ENCODE data around the gene PSMB10. TPM values are rescaled to one million over a fixed set of nuclear protein-coding genes. Genes with fewer than 3 reads are reported as not detected.

PSMB10 gene
- total RNA-seq, 2 donors from 2014 or later, result 16.2 to 26.7 TPM

- Histone ChIP-seq H3K4me1 (peaks cover 86% of the 10 kb centered on the region), H3K27ac (peak overlapping the region; percentile 79 to 90 (median 83)), H3K4me3 (no peak overlapping the region), H3K36me3 (replicated peaks in 1 of 2; ENCODE audit: insufficient read depth in 1 of 2, low read depth in 2 of 2) (no peaks in the 10 kb centered on the region), H3K27me3 (no peaks in the 10 kb centered on the region), H3K9me3 (no peaks in the 10 kb centered on the region)
- WGBS, 2 donors, result 39% methylated on average over 21 of the region's 22 CpGs; no CpG with 5 or more reads in 1 of the 2 donors
- ATAC-seq (peak; percentile 4), DNase-seq (peak; percentile 55 to 70 (median 59))
- TF ChIP-seq POLR2A (IDR thresholded peaks at IDR 0.05) (peak; percentile 11 to 54 (median 35)), CTCF (IDR thresholded peaks at IDR 0.05) (no peak)
- intact Hi-C loops (cut with DNase I), result no loop called here
Measured at GRCh38 chr16:67927131-67927941, 9.3 kb downstream of the PSMB10 start.

DNA sequence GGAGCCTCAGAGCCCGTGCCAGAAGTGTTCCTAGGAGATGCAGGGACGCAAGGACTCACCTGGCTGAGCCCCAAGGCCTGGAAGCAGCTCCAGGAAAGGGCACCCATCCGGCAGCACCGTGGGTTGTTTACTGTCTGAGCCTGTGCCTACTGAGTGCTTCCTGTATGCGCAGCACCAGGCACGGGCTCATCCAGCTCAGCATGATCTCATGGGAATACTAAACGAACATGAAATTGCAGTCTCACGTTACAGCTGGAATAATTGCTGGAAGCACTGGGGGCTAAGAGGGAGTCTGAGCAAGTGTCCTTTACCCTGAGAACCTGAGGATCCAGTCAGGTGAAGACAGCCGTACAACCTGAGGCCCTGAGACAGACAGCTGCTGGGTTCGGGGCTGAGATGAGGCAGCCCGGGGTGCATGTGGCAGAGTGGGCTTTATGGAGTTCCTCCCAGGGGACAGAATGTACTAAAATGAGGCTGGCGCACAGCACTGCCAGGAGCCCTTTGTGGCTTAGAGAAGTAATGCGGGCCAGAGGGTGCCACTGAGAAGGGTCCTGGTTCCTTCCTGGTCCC, 10.4 kb downstream of the PSMB10 start:
- intact Hi-C loops (cut with DNase I), result no loop called here
- Histone ChIP-seq H3K27ac (peak overlapping the region; percentile 79 to 90 (median 83)), H3K4me3 (no peak overlapping the region), H3K36me3 (replicated peaks in 1 of 2; ENCODE audit: insufficient read depth in 1 of 2, low read depth in 2 of 2) (no peaks in the 10 kb centered on the region), H3K27me3 (no peaks in the 10 kb centered on the region), H3K4me1 (peaks cover 77% of the 10 kb centered on the region), H3K9me3 (no peaks in the 10 kb centered on the region)
- TF ChIP-seq CTCF (IDR thresholded peaks at IDR 0.05) (peak in 4 of 7 experiments; percentile 26 to 44 (median 32)), POLR2A (IDR thresholded peaks at IDR 0.05) (peak in 2 of 3 donors; percentile 52 to 56)
- WGBS, 2 donors, result 31 to 41% methylated on average over 10 to 13 of the region's 13 CpGs
- DNase-seq (peak; percentile 77 to 91 (median 88)), ATAC-seq (peak; percentile 42)

- WGBS, 2 donors, result 68 to 72% methylated on average over 10 of the region's 10 CpGs
Measured at GRCh38 chr16:67924140-67924906, 12.3 kb downstream of the PSMB10 start.

More at GRCh38 chr16:67924140-67924906, 12.3 kb downstream of the PSMB10 start:
- ATAC-seq (no peak), DNase-seq (peak in 2 of 4 donors; percentile 41 to 42)
- H3K4me1 ChIP-seq, result peaks cover 57% of the 10 kb centered on the region
- H3K27ac ChIP-seq, result peak overlapping the region in 3 of 4 donors; percentile 19 to 84 (median 48)
- intact Hi-C loops (cut with DNase I), result loop anchor here (5.0 kb wide), 1 partner anchor 42 kb away; the partner anchor contains the start of gene NRN1L
- H3K9me3 ChIP-seq, result no peaks in the 10 kb centered on the region
- TF ChIP-seq POLR2A (IDR thresholded peaks at IDR 0.05), result peak in 2 of 3 donors; percentile 28 to 50
- TF ChIP-seq CTCF (IDR thresholded peaks at IDR 0.05), result no peak
- H3K4me3 ChIP-seq, result no peak overlapping the region
- no peaks in the 10 kb centered on the region for H3K36me3 ChIP-seq (replicated peaks in 1 of 2; ENCODE audit: insufficient read depth in 1 of 2, low read depth in 2 of 2)
- H3K27me3 ChIP-seq, result no peaks in the 10 kb centered on the region

Data from body of pancreas (tissue), 4 donors.